Gastrocnemius medialis (tissue), 4 donors: ENCODE results near the gene SERPINB10. TPM values are rescaled to one million over a fixed set of nuclear protein-coding genes. Genes with fewer than 3 reads are reported as not detected.

Experiments used
- ATAC-seq, 2 donors: fragments of 150-250 bp; one replicate each; pipeline ENCODE4 v1.9.1; 2016
- DNase-seq, 2 donors: peaks; one replicate each; pipeline ENCODE4 v3.0.0-alpha.2; 2019
- H3K27ac ChIP-seq, 4 donors: fragments of 200-600 bp; sonication (generic); 1 replicate in 1 of 4; 2 replicates in 3 of 4; pipeline ENCODE4 v1.5.1; 2016 to 2018; ENCODE audit warnings: mild to moderate bottlenecking in 2 of 4, moderate library complexity in 1 of 4
- H3K27me3 ChIP-seq, 3 donors: fragments of 200-600 bp; sonication (generic) in 2 of 3; 1 replicate in 1 of 3; 2 replicates in 2 of 3; pipeline versions ENCODE4 v1.5.1 to v1.6.0; 2016 to 2019; ENCODE audit warnings: mild to moderate bottlenecking in 1 of 3, moderate library complexity in 1 of 3
- H3K36me3 ChIP-seq, 2 donors: fragments of 200-600 bp; sonication (generic) in 1 of 2; one replicate each; pipeline ENCODE4 v1.5.1; 2017 to 2018
- H3K4me1 ChIP-seq, 2 donors: fragments of 200-600 bp; sonication (generic) in 1 of 2; one replicate each; pipeline ENCODE4 v1.5.1; 2016 to 2017; ENCODE audit warnings: mild to moderate bottlenecking in 2 of 2
- H3K4me3 ChIP-seq, 4 donors: fragments of 200-600 bp; sonication (generic) in 3 of 4; 1 replicate in 1 of 4; 2 replicates in 3 of 4; pipeline ENCODE4 v1.5.1; 2016 to 2019; ENCODE audit warnings: mild to moderate bottlenecking in 2 of 4
- H3K9me3 ChIP-seq, 3 donors: fragments of 200-600 bp; sonication (generic) in 2 of 3; 1 replicate in 1 of 3; 2 replicates in 2 of 3; pipeline ENCODE4 v1.5.1; 2016 to 2019
- POLR2A ChIP-seq, 2 donors: fragments of 450-650 bp; IDR thresholded peaks; one replicate each; pipeline ENCODE4 v1.6.1; 2017; ENCODE audit warnings: antibody characterized with exemption in 2 of 2, mild to moderate bottlenecking in 2 of 2, moderate library complexity in 2 of 2
- in situ Hi-C, 4 donors: fragments of 200-750 bp; cut with MboI; loops; one replicate each; pipeline versions ENCODE4 v1.15.0 to v1.8.0; 2017; ENCODE audit warnings: low sequenced_read_pairs in 4 of 4
- intact Hi-C: fragments of 100-400 bp; cut with DNase I; formaldehyde crosslinking; loops from one replicate; pipeline ENCODE4 v1.15.1; 2023; ENCODE audit warnings: low total_unique reads
- total RNA-seq, 4 donors: library from RNA; depleted of rRNA; stranded (reverse); fragments of >200 nt; gene quantifications; one replicate each; pipeline versions ENCODE4 v1.1.0 to v1.2.3, GENCODE V29; 2016
- TF ChIP-seq, protein P1 (sequence below), 5 experiments: fragments of 450-650 bp in 3 of 5; fragments of 200-600 bp in 2 of 5; sonication (generic) in 2 of 5; IDR thresholded peaks in 4 of 5; conservative IDR thresholded peaks in 1 of 5; 1 replicate in 4 of 5; 2 replicates in 1 of 5; pipeline ENCODE4 v1.5.1; 2016 to 2019; ENCODE audit warnings: antibody characterized with exemption in 5 of 5, mild to moderate bottlenecking in 3 of 5, moderate library complexity in 3 of 5

Gene SERPINB10
- total RNA-seq, 4 donors from 2014 or later: not detected

DNA sequence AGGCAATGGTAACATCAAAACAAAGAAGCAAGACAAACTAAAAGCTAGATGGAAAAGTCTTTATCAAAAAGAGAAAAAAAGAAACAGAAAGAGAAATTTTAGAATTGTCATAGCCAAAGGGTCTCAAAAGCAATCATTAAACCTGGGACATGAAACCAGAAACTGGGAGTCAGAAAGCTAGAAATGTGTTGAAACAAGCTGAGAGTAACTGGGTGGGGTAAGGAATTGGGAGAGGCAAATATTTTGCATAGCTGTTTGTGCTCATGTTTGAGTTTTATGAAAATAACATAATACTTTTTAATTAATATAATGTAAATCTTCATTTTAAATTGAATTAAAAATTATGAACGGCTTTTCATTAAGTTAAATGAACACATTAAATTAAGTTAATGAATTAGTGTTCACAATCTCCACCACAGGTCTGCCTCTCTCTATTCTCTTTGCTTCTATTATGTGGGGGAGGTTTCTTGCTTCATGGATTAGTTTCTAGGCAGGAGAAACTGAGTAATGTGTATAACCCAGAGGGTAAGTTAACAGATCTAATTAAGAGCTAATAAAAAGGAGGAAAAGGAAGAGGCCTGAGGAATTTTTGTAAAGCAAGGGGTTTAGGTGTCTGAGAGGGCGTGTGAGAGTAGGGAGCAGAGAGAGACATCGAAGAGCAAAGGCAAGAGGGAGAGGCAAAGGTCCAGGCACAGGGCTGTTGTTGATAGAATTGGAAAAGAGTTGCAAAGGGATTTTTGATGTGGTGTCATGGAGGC is 40.2 kb upstream of the SERPINB10 start:
- no peak overlapping the region for H3K27ac ChIP-seq
- DNase-seq (no peak), ATAC-seq (no peak)
- no peaks in the 10 kb centered on the region for H3K27me3 ChIP-seq
- no peak for TF ChIP-seq POLR2A (IDR thresholded peaks at IDR 0.05)
- TF ChIP-seq, protein P1, sequence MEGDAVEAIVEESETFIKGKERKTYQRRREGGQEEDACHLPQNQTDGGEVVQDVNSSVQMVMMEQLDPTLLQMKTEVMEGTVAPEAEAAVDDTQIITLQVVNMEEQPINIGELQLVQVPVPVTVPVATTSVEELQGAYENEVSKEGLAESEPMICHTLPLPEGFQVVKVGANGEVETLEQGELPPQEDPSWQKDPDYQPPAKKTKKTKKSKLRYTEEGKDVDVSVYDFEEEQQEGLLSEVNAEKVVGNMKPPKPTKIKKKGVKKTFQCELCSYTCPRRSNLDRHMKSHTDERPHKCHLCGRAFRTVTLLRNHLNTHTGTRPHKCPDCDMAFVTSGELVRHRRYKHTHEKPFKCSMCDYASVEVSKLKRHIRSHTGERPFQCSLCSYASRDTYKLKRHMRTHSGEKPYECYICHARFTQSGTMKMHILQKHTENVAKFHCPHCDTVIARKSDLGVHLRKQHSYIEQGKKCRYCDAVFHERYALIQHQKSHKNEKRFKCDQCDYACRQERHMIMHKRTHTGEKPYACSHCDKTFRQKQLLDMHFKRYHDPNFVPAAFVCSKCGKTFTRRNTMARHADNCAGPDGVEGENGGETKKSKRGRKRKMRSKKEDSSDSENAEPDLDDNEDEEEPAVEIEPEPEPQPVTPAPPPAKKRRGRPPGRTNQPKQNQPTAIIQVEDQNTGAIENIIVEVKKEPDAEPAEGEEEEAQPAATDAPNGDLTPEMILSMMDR (IDR thresholded peaks at IDR 0.05 in 4 of 5, conservative IDR thresholded peaks at IDR 0.05 in 1 of 5): no peak
- in situ Hi-C loops: no loop called here
- no peak overlapping the region for H3K4me3 ChIP-seq
- H3K9me3 ChIP-seq: no peaks in the 10 kb centered on the region
- intact Hi-C loops: no loop called here
- no peaks in the 10 kb centered on the region for H3K4me1 ChIP-seq
- H3K36me3 ChIP-seq: no peaks in the 10 kb centered on the region

DNA sequence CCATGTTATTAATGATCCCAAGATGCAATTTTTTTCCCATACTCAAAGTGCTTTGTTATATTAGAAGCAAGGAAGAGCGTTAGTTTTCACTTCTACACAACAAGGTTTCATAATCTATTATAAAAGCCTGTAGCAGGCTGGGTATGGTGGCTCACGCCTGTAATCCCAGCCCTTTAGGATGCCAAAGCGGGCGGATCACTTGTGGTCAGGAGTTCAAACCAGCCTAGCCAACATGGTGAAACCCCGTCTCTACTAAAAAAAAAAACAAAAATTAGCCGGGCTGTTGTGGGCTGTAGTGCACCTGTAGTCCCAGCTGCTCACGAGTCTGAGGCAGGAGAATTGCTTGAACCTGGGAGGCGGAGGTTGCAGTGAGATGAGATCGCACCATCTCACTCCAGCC is 39.2 kb upstream of the SERPINB10 start:
- no peaks in the 10 kb centered on the region for H3K9me3 ChIP-seq
- H3K27me3 ChIP-seq: no peaks in the 10 kb centered on the region
- no peak overlapping the region for H3K4me3 ChIP-seq
- ATAC-seq (no peak), DNase-seq (no peak)
- in situ Hi-C loops: no loop called here
- no peak for TF ChIP-seq POLR2A (IDR thresholded peaks at IDR 0.05)
- TF ChIP-seq, protein P1 (IDR thresholded peaks at IDR 0.05 in 4 of 5, conservative IDR thresholded peaks at IDR 0.05 in 1 of 5): no peak
- no peak overlapping the region for H3K27ac ChIP-seq
- intact Hi-C loops: no loop called here
- H3K36me3 ChIP-seq: no peaks in the 10 kb centered on the region
- no peaks in the 10 kb centered on the region for H3K4me1 ChIP-seq

DNA sequence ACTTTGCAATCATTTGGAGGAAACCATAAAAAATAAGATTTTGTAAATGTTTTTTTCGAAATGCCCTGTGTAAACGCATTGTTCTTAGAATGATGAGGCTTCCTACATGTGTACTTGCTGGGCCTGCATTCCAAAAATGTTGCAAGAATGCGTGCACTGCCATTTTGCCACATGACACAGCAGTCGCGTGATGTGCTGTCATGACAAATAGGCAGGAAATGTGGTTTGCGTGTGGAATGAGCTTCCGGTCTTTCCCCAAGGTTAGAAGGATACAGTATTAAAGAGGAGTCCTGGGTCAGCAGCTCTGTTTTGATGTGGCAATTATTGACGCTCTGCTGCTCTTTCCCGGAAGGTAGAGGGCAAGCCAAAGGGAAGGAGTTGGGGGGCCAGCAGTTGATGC is 38.4 kb upstream of the SERPINB10 start:
- Histone ChIP-seq H3K9me3 (no peaks in the 10 kb centered on the region), H3K4me1 (no peaks in the 10 kb centered on the region), H3K27me3 (no peaks in the 10 kb centered on the region), H3K27ac (no peak overlapping the region), H3K36me3 (no peaks in the 10 kb centered on the region), H3K4me3 (no peak overlapping the region)
- ATAC-seq (no peak), DNase-seq (no peak)
- TF ChIP-seq, protein P1 (IDR thresholded peaks at IDR 0.05 in 4 of 5, conservative IDR thresholded peaks at IDR 0.05 in 1 of 5): no peak
- no peak for TF ChIP-seq POLR2A (IDR thresholded peaks at IDR 0.05)
- intact Hi-C loops: no loop called here
- in situ Hi-C loops: no loop called here

DNA sequence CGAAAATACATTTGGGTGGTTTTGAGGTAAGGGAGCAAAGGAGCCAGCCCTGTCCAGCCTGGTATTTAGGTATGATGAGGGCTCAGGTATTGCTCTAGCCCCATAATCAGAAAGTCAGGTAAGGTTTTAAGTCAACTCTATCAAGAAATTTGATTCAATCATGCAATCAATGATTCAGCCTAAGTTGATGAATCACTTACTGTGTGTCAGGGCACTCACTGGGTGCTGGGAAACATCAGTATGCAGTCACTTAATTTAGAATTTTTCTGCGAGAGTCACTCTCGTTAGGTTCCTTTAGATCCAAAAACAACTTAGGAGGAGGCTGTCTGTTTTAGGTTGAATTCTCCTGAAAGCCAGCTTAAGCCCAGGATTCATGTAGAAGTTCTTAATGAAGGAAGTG is 37.9 kb upstream of the SERPINB10 start:
- no peaks in the 10 kb centered on the region for H3K4me1 ChIP-seq
- H3K4me3 ChIP-seq: no peak overlapping the region
- H3K9me3 ChIP-seq: no peaks in the 10 kb centered on the region
- no peak overlapping the region for H3K27ac ChIP-seq
- TF ChIP-seq, protein P1 (IDR thresholded peaks at IDR 0.05 in 4 of 5, conservative IDR thresholded peaks at IDR 0.05 in 1 of 5): no peak
- no peak for TF ChIP-seq POLR2A (IDR thresholded peaks at IDR 0.05)
- ATAC-seq (no peak), DNase-seq (no peak)
- intact Hi-C loops (no loop called here), in situ Hi-C loops (no loop called here)
- H3K27me3 ChIP-seq: no peaks in the 10 kb centered on the region
- H3K36me3 ChIP-seq: no peaks in the 10 kb centered on the region

DNA sequence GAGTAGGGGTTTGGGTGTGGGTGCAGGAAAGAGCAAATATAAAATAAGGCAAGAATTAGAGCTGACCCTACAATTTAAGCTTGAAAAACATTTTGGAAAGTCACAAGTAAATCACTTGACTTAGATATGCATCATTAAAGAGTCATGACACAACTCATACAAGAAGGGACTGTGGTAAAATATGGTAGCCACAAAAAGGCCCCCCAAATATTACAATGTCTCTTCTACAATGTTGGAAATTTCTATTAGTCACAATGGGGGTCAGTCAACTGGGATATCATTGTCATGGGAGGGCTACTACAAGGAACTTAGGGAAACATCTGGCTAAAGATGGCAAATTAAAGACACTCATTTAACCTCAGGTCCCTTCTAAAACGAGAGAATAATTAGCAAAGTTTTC is 35.9 kb upstream of the SERPINB10 start:
- H3K9me3 ChIP-seq: no peaks in the 10 kb centered on the region
- intact Hi-C loops (no loop called here), in situ Hi-C loops (no loop called here)
- H3K4me1 ChIP-seq: no peaks in the 10 kb centered on the region
- no peak overlapping the region for H3K27ac ChIP-seq
- ATAC-seq (no peak), DNase-seq (no peak)
- no peak overlapping the region for H3K4me3 ChIP-seq
- no peaks in the 10 kb centered on the region for H3K27me3 ChIP-seq
- TF ChIP-seq POLR2A (IDR thresholded peaks at IDR 0.05): no peak
- TF ChIP-seq, protein P1 (IDR thresholded peaks at IDR 0.05 in 4 of 5, conservative IDR thresholded peaks at IDR 0.05 in 1 of 5): no peak
- no peaks in the 10 kb centered on the region for H3K36me3 ChIP-seq
